GM12891 (cell line): Measurements from ENCODE around the gene TMEM25.

Experiments used
- POLR2AphosphoS5 ChIP-seq: IDR thresholded peaks from 2 replicates; pipeline ENCODE4 v1.6.1; 2011; ENCODE audit warnings: low read depth, low read length, control low read depth
- TAF1 ChIP-seq: IDR thresholded peaks from 2 replicates; pipeline ENCODE4 v1.6.1; 2011; ENCODE audit warnings: low read depth, low read length, control low read depth

DNA sequence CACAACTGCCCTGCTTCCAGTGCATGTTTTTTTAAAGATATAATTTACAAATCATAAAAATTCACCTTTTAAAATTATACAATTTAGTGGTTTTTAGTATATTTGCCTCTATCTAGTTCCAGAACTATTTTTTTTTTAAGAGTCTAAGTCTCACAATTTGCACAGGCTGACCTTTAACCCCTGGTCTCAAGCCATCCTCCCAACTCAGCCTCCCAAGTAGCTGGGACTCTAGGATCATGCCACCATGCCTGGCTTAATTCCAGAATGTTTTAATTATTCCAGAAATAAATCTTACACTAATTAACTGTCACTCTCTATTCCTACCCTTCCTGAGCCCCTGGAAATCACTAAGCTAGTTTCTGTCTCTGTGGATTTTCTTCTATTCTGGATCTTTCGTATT is 39.8 kb downstream of the TMEM25 start:
- TF ChIP-seq TAF1 (no peak), POLR2AphosphoS5 (no peak)
